ENCODE measurements around the gene SMPD1. TPM values are rescaled to one million over a fixed set of nuclear protein-coding genes. Genes with fewer than 3 reads are reported as not detected.

The SMPD1 gene
- 62.0 TPM for total RNA-seq

DNA sequence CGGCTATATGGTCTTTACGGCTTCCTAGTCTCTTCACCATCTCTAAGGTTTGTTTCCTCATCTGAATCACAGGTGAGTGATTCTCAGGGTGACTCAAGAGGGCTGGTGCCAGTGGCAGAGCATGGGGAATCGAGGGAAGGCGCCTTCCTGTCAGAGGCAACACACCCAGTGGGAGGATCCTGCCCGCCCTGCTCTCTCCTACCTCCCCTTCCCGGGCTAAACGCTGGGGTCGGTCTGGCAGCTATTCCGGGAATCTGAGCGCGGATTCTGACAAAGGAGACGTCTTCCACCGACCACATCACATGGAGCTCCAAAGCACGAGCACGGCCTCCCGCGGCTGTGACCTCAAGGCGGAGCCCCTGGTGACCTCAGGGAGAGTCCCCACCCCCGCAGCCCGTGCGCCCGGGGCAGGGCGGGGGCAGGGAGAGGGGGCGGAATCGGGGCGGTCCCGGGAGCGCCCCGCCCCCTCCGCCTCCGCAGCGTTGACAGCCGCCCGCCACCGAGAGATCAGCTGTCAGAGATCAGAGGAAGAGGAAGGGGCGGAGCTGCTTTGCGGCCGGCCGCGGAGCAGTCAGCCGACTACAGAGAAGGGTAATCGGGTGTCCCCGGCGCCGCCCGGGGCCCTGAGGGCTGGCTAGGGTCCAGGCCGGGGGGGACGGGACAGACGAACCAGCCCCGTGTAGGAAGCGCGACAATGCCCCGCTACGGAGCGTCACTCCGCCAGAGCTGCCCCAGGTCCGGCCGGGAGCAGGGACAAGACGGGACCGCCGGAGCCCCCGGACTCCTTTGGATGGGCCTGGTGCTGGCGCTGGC is at the start of gene SMPD1:
Gene SMPD1 (plus strand): TSS at position 570 of the 813 bp plus-strand sequence. CDS start 125 bp downstream, at position 695.
- DNase-seq (ENCODE audit: low spot score) = peak; percentile 96
- peak; percentile 95 for ATAC-seq

DNA sequence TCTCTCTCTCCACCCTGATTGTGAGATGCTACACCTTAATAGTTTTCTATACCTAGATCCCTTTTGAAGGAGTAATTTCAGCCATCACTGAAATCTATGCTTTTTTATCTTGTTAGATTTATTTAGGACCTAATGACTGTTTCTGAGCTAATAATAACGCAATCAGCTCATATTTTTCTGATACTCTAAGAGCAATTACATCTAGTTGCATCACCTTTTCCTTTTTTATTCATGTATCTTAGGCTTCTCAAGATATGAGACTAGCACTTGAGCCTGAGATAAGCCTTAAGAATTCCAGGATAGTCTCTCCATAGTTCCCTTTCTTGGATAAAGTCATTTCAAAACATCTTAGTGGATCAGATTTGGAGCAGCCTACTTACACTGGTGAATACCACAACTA is 44.9 kb upstream of the SMPD1 start:
- DNase-seq (ENCODE audit: low spot score) (no peak), ATAC-seq (no peak)

- DNase-seq (ENCODE audit: low spot score) (no peak), ATAC-seq (no peak)
These were observed 40.2 kb upstream of the SMPD1 start for GRCh38 chr11:6350043-6350442.

DNA sequence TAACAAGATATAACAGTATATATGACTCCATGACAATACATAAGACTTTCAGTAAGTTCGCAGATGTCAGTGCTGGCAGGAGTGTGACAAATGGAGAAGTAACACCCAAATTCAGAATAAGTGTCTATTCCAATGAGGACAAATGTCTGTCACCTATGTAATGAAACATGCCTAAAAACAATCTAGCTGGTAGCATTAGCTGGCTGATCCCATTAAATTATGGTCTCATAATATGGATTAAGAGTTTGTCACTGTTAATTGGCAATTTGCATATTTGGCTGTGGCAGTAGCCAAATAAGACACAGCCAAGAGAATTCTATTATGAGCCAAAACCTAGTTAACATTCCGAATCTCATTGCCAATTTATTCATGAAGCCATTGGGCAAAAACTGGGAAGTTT is 39.8 kb upstream of the SMPD1 start:
- ATAC-seq = no peak

DNA sequence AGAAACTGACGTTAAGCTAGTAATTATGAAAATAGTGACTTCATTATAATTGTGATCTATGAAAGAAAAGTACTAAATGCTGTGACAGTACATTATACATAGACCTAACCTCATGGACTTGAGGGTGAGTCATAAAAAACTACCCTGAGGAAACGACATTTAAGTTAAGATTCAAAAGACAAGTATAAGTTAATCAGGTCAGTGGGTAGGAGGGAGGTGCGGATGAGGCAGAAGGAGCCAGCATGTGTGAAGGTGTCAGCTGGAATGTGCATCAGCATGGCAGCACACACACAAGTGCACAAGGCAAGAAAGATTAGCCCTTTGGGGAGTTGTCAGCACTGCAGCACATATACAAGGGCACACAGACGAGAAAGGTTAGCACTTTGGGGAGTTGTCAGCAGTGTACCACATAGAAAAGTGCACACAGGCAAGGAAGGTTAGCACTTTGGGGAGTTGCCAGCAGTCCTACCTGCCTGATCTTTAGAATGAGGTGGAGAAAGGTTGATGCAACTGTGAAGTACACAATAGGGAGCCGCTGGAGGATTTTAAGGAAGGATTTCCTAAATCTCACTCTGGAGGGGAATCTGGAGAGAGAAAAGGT is 38.4 kb upstream of the SMPD1 start:
- ATAC-seq (no peak), DNase-seq (ENCODE audit: low spot score) (no peak)

More for the DNA sequence above, 39.8 kb upstream of the SMPD1 start:
- no peak for DNase-seq (ENCODE audit: low spot score)

DNA sequence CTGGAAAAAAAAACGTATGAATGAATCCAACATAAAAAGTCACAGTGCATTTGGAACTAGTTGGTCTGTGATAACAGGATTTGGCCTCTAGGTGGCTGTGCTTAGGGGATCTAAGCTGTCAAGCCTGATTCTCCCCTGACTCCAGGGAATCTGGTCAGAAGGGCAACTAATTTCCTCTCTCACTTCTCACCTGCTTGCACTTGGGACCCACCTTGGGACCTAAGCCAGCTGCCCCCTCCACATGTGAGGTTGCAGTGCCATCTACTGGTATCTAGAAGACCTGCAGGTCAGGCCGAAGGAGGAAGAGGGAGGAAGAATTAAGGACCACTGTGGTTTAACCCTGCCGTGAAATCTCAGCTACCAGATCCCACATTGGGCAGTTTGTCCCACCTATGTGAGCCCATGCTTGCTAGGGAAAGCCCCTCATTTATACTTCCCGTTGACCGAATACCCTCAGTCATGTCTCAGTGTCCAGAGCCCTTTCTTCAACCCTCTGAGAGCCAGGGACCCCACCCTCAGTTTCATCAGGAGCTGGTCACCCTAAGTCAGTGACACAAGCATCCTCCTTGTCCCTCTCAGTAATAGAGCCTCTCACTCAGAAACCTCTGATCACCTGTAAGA is 36.8 kb upstream of the SMPD1 start:
- peak; percentile 92 for ATAC-seq
- peak; percentile 82 for DNase-seq (ENCODE audit: low spot score)

GRCh38 chr11:6354651-6355485 is 35.4 kb upstream of the SMPD1 start:
- DNase-seq (ENCODE audit: low spot score) = peak; percentile 57
- ATAC-seq = peak; percentile 79

DNA sequence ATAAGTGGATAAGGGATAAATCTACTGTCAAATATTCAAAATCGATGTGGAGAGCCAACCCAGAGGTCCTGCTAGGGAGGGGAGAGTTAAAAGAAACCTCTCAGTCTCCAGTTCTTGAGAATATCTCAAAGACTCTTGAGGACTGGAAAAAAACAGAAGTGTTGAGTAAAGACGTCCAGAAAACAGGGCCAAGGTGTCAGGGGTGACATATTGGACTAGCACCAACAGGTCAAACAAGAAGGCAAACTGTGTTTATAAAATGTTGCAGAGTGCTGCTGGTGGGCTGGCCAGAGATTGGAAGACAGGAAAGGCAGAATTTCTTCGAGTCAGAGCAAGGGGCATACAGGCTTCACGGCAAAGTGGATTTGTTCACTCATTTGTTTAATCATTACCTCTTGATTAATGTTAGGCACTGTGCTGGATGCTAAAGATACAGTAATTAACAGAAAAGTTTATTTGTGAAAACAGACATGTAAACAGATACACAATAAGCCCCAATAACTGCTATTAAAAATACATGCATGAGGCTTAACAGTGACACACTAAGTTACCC is 33.7 kb upstream of the SMPD1 start:
- DNase-seq (ENCODE audit: low spot score) (no peak), ATAC-seq (no peak)

- no peak for DNase-seq (ENCODE audit: low spot score)
- no peak for ATAC-seq
These were observed 33.1 kb upstream of the SMPD1 start for GRCh38 chr11:6357222-6357621.

DNA sequence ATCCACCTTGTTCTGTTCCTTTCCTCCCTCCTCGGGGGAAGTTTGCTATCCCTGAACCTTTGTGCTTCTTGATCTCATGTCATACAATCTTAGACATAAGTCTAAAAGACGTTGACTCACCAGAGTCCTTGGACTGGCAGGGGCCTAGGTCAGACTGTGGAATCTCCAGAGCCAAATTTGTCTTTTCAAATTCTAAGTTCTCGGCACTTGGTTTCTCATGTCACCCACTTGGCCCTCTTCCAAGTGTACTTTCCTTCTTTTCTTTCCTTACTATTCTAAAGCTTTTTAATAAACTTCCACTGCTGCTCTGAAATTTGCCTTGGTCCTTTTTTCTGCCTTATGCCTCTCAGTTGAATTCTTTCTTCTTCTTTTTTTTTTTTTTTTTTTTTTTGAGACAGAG is 30.1 kb upstream of the SMPD1 start:
- ATAC-seq (no peak), DNase-seq (ENCODE audit: low spot score) (no peak)

GRCh38 chr11:6362185-6362872 is 27.9 kb upstream of the SMPD1 start:
- ATAC-seq = no peak
- DNase-seq (ENCODE audit: low spot score) = no peak

DNA sequence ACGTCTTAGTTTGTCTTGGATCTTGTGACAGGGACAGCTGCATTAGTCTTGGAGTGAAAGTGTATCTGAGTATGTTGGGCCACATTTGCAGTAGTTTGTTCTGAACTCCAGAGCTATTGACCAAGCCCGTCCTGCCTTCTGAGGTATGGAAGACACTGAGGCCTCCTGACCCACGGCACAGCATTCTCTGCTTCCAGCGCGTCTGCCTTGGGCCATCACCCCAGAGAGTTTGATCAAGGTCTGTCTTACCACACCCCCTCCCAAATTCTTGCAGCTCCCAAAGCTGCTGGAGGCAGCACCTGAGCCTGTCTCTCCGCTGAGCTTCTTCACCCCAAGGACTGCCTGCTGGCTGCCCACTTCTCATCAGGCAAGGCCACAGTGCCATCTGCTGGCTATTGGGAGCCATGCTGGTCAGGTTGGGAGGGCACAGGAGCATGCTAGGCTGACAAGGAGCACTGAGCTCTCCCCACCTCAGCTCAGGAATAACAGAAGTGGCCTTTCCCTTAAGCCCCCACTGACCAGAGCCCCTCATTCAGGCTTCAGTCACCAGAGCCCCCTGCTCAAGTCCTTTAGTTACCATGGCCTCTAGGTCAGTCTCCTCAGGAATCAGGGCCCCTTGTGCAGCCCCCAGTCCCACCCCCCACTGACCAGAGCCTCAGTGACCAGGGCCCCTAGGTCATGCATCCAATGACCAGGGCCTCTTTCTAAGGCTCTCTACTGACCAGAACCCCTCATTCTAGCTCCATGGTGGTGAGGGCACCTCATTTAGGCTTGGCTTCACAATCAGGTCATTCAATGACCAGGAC is 27.2 kb upstream of the SMPD1 start:
- peak; percentile 93 for ATAC-seq
- DNase-seq (ENCODE audit: low spot score) = peak; percentile 81

DNA sequence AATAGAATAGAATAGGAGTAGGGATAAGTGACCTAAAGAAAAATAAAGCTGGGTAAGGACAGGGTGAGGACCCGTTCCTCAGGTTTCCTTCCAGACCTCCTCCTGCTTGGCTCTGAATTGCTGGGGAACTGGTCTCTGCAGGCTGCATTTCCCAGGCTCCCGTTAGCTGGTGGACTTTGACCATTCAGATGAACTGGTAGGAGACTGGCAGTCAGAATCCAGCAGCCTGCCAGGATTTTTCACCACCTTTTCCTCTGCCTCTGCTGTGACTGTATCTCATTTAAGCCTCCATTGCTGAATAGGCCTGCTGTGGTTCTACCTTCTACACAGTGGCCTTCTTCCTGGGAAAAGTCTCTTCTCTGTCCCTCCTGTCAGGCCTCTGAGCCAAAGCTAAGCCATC is 24.6 kb upstream of the SMPD1 start:
- peak; percentile 85 for DNase-seq (ENCODE audit: low spot score)
- ATAC-seq = peak; percentile 92

DNA sequence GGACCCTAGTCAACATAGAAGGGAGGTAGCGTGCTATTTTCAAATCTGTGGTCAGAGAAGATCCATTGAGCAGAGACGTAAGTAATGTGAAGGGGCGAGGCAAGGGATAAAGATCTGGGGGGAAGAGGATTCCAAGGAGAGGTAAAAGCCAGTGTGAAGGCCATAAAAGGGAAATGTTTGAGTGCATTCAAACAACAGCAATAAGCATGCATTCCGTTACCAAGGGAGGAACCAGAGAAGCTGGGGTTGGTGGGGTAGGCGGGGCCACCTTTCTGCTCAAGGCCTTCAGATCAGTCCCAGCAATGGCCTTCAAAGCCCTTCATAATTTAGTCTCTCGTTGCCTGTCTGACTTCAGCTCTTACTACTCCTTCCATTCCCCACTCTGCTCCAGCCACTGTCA is 18.4 kb upstream of the SMPD1 start:
- ATAC-seq (no peak), DNase-seq (ENCODE audit: low spot score) (no peak)

GRCh38 chr11:6377902-6378639 is 12.2 kb upstream of the SMPD1 start:
- peak; percentile 10 for ATAC-seq
- DNase-seq (ENCODE audit: low spot score) = no peak

GRCh38 chr11:6378640-6378989 is 11.7 kb upstream of the SMPD1 start:
- DNase-seq (ENCODE audit: low spot score) (no peak), ATAC-seq (no peak)

DNA sequence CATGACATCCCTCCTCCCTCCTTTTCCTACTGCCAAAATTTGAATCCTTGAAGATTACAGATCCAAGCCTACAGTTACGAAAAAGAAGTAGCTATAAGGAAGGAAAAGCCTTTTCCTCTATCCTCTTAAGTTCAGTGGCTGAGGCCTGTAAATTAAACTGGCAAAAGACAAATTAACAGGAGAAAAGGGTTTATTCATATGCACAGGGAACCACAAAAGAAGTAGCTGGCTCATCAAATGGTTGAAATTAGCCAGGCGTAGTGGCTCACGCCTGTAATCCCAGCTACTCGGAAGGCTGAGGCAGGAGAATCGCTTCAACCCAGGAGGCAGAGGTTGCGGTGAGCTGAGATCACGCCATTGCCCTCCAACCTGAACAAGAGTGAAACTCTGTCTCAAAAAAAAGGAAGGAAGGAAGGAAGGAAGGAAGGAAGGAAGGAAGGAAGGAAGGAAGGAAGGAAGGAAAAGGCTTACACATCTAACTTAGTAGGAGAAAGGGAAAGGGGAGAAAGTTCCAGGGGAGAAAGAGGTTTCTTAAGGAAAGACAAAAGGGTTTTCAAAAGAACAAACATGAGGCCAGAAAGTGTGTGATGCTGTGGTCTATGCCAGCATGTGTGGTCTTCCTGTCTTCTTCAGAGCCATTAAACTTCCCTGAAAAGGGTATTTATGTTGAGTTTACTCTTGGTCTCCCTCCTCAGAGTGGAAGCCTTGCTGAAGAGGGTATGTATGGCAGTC is 5.1 kb upstream of the SMPD1 start:
- DNase-seq (ENCODE audit: low spot score) (no peak), ATAC-seq (no peak)

Measured in left lobe of liver (tissue), 2 donors.